Measurements from ENCODE around the gene TACR1. TPM values are rescaled to one million over a fixed set of nuclear protein-coding genes. Genes with fewer than 3 reads are reported as not detected.

Gene TACR1
- polyA plus RNA-seq, 1 donor from 2014 or later: 0.78 TPM

DNA sequence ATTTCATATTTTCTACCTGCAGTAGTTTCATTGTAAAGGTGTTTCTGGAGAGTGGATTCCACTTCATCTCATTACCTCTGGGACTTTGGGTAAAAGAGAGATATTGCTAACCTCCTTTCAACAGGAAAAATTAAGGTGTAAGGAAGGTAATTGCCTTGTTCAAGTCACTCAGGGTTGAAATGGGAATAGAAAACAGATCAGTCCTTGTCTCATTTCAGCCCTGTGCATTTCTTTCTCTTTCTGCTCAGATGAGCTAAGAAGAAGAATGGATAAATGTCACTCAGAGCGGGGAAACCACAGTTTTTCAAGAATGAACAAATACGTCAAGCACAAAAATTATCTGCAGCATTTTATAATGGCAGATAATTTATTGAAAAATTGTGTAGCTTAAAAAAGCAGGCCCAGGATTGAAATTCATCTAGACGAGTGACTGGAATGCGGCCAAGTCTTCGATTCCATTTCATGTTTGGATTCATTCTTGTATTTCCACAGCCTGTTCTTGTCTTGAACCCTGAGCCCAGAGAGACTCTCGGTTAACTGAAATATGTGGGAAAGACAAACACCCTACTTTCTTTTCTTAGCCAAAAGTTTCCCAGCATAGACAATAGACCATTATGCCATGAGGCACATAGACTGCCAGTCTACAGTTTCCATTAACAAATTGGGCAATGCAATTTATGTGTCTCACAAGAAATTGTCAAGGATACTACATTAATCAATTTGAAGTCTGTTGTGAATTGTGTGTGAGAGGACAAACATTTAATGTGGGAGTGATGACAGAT, 133.0 kb downstream of the TACR1 start:
- peak overlapping the region; percentile 48 for H3K4me3 ChIP-seq (ENCODE audit: low read length)
- TF ChIP-seq, protein P1, sequence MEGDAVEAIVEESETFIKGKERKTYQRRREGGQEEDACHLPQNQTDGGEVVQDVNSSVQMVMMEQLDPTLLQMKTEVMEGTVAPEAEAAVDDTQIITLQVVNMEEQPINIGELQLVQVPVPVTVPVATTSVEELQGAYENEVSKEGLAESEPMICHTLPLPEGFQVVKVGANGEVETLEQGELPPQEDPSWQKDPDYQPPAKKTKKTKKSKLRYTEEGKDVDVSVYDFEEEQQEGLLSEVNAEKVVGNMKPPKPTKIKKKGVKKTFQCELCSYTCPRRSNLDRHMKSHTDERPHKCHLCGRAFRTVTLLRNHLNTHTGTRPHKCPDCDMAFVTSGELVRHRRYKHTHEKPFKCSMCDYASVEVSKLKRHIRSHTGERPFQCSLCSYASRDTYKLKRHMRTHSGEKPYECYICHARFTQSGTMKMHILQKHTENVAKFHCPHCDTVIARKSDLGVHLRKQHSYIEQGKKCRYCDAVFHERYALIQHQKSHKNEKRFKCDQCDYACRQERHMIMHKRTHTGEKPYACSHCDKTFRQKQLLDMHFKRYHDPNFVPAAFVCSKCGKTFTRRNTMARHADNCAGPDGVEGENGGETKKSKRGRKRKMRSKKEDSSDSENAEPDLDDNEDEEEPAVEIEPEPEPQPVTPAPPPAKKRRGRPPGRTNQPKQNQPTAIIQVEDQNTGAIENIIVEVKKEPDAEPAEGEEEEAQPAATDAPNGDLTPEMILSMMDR (IDR thresholded peaks at IDR 0.05; ENCODE audit: poor library complexity, severe bottlenecking): no peak
- no peak for TF ChIP-seq SMC3 (conservative IDR thresholded peaks at IDR 0.05; ENCODE audit: poor library complexity)
- no peak for TF ChIP-seq TAF1 (IDR thresholded peaks at IDR 0.05; ENCODE audit: low read depth)
- peak; percentile 50 for TF ChIP-seq POLR2AphosphoS5 (IDR thresholded peaks at IDR 0.05)
- TF ChIP-seq, protein P2, sequence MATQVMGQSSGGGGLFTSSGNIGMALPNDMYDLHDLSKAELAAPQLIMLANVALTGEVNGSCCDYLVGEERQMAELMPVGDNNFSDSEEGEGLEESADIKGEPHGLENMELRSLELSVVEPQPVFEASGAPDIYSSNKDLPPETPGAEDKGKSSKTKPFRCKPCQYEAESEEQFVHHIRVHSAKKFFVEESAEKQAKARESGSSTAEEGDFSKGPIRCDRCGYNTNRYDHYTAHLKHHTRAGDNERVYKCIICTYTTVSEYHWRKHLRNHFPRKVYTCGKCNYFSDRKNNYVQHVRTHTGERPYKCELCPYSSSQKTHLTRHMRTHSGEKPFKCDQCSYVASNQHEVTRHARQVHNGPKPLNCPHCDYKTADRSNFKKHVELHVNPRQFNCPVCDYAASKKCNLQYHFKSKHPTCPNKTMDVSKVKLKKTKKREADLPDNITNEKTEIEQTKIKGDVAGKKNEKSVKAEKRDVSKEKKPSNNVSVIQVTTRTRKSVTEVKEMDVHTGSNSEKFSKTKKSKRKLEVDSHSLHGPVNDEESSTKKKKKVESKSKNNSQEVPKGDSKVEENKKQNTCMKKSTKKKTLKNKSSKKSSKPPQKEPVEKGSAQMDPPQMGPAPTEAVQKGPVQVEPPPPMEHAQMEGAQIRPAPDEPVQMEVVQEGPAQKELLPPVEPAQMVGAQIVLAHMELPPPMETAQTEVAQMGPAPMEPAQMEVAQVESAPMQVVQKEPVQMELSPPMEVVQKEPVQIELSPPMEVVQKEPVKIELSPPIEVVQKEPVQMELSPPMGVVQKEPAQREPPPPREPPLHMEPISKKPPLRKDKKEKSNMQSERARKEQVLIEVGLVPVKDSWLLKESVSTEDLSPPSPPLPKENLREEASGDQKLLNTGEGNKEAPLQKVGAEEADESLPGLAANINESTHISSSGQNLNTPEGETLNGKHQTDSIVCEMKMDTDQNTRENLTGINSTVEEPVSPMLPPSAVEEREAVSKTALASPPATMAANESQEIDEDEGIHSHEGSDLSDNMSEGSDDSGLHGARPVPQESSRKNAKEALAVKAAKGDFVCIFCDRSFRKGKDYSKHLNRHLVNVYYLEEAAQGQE (IDR thresholded peaks at IDR 0.05; ENCODE audit: borderline replicate concordance): peak; percentile 24
- peak; percentile 87 for TF ChIP-seq EP300 (conservative IDR thresholded peaks at IDR 0.05; ENCODE audit: poor library complexity, severe bottlenecking)
- no peak for TF ChIP-seq EZH2 (IDR thresholded peaks at IDR 0.05; ENCODE audit: borderline replicate concordance, insufficient read depth, low read length, poor library complexity, severe bottlenecking)
- no peak for TF ChIP-seq MXI1 (conservative IDR thresholded peaks at IDR 0.05; ENCODE audit: poor library complexity, severe bottlenecking)
- no peaks in the 10 kb centered on the region for H3K9me3 ChIP-seq (ENCODE audit: low read length)
- no peaks in the 10 kb centered on the region for H4K20me1 ChIP-seq (ENCODE audit: insufficient read depth)
- H3K4me2 ChIP-seq (ENCODE audit: low read length): peak overlapping the region; percentile 71
- no peaks in the 10 kb centered on the region for H3K27me3 ChIP-seq (ENCODE audit: insufficient read depth, low read depth, low read length)
- no peaks in the 10 kb centered on the region for H3K79me2 ChIP-seq (replicated peaks; ENCODE audit: insufficient read depth, low read length)
- no peak overlapping the region for H2AFZ ChIP-seq (ENCODE audit: low read depth, low read length)
- H3K27ac ChIP-seq (ENCODE audit: low read length): peak overlapping the region; percentile 79
- no peaks in the 10 kb centered on the region for H3K9me2 ChIP-seq (ENCODE audit: insufficient read depth, low read length)
- H3F3A ChIP-seq (ENCODE audit: insufficient read depth, low read length, poor library complexity, severe bottlenecking): peaks cover 4% of the 10 kb centered on the region
- H3K9ac ChIP-seq (ENCODE audit: low read length): no peak overlapping the region
- no peaks in the 10 kb centered on the region for H3K36me3 ChIP-seq (ENCODE audit: insufficient read depth, low read length)

DNA sequence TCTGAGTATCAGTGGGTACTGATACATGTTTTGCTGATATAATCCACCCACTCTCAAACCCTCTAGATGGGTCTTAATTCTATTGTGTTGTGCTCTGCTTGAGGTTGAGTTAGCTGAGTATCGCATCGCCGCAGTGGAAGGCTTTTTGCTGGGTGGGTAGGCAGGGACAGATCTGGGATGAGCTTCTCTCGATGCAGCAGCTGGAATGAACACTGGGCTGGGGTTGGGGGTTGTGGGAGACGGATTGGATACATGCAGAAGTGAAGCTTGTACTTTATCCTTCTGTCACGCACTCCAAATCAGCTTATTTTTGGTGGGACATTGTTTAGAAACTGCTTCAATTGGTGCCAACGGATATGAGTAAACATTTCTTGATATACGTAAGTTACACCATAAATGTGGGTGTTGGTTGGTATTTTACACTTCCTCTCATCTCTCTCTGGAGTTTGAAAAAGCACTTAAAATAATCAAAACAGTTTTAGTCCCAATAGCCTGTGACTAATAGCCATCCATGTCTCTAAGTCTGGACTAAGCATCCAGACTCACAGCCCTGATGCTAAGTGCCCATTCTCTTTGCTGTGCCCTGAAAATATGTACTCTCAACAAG, 133.8 kb downstream of the TACR1 start:
- TF ChIP-seq RAD21 (conservative IDR thresholded peaks at IDR 0.05): no peak
- TF ChIP-seq, protein P1 (IDR thresholded peaks at IDR 0.05; ENCODE audit: poor library complexity, severe bottlenecking): no peak
- Histone ChIP-seq H3K27me3 (ENCODE audit: insufficient read depth, low read depth, low read length) (no peaks in the 10 kb centered on the region), H3K4me3 (ENCODE audit: low read length) (peak overlapping the region; percentile 48), H3F3A (ENCODE audit: insufficient read depth, low read length, poor library complexity, severe bottlenecking) (peaks cover 4% of the 10 kb centered on the region), H4K20me1 (ENCODE audit: insufficient read depth) (no peaks in the 10 kb centered on the region), H3K27ac (ENCODE audit: low read length) (peak overlapping the region; percentile 79), H2AFZ (ENCODE audit: low read depth, low read length) (no peak overlapping the region), H3K79me2 (replicated peaks; ENCODE audit: insufficient read depth, low read length) (no peaks in the 10 kb centered on the region), H3K36me3 (ENCODE audit: insufficient read depth, low read length) (no peaks in the 10 kb centered on the region), H3K4me2 (ENCODE audit: low read length) (peak overlapping the region; percentile 71), H3K9me3 (ENCODE audit: low read length) (no peaks in the 10 kb centered on the region), H3K9ac (ENCODE audit: low read length) (peak overlapping the region; percentile 30), H3K9me2 (ENCODE audit: insufficient read depth, low read length) (no peaks in the 10 kb centered on the region)
